AG04450 (cell line): ENCODE measurements around the gene HORMAD2. TPM values are rescaled to one million over a fixed set of nuclear protein-coding genes. Genes with fewer than 3 reads are reported as not detected.

Source experiments
- CTCF ChIA-PET: fragments of 300-600, 350-600 bp; formaldehyde crosslinking; extraction: SDS; loops from one replicate; lab custom pipeline; 2022; ENCODE audit warnings: antibody characterized with exemption, inconsistent platforms; lab: Charles Lee
- POLR2A ChIA-PET: fragments of 350-600 bp; formaldehyde crosslinking; extraction: SDS; loops from one replicate; lab custom pipeline; 2021; ENCODE audit warnings: antibody characterized with exemption, inconsistent platforms; lab: Yijun Ruan, JAX
- DNase-seq: peaks from one replicate; pipeline ENCODE4 v3.0.0-alpha.2; 2011; ENCODE audit warnings: low read depth, low spot score
- H3K27ac ChIP-seq: one replicate; pipeline ENCODE4 v1.5.1; 2012; ENCODE audit warnings: low read depth, low read length, control low read depth
- H3K27me3 ChIP-seq: one replicate; pipeline ENCODE4 v1.6.0; 2012; ENCODE audit warnings: low read length; ENCODE audit not compliant: control insufficient read depth, insufficient read depth
- H3K4me3 ChIP-seq: 2 replicates; pipeline ENCODE4 v1.5.1; 2011; ENCODE audit warnings: mild to moderate bottlenecking, low read depth, low read length, control low read depth
- H3K9me3 ChIP-seq: 2 replicates; pipeline ENCODE4 v1.5.1; 2012; ENCODE audit warnings: low read length; ENCODE audit not compliant: control insufficient read depth, insufficient read depth
- CTCF ChIP-seq: IDR thresholded peaks from 2 replicates; pipeline ENCODE4 v1.5.1; 2011; ENCODE audit warnings: low read depth, low read length, control low read depth, inconsistent platforms
- polyA plus RNA-seq: library from polyadenylated mRNA; depleted of rRNA; stranded (reverse); fragments of >200 nt; gene quantifications from 2 replicates; pipeline ENCODE4 v1.2.3, GENCODE V29; 2011

The HORMAD2 gene
- polyA plus RNA-seq, 1 experiment: not detected

GRCh38 chr22:30185549-30185948 lies 105.3 kb downstream of the HORMAD2 start:
- H3K27ac ChIP-seq: no peak overlapping the region
- POLR2A ChIA-PET: interaction anchor here (1.0 to 1.6 kb wide), 4 partner anchors 10 to 23 kb away, joined by 4 to 13 read pairs (median 5); no protein-coding TSS in a partner anchor
- no peak overlapping the region for H3K4me3 ChIP-seq
- TF ChIP-seq CTCF: no peak
- H3K9me3 ChIP-seq: no peaks in the 10 kb centered on the region
- H3K27me3 ChIP-seq: no peaks in the 10 kb centered on the region
- no peak for DNase-seq
- CTCF ChIA-PET: interaction anchor here (1.2 to 1.6 kb wide), 3 partner anchors 10 to 77 kb away, joined by 3 to 10 read pairs (median 7); no protein-coding TSS in a partner anchor

- POLR2A ChIA-PET: interaction anchor here (1.0 to 1.6 kb wide), 4 partner anchors 10 to 23 kb away, joined by 4 to 13 read pairs (median 5); no protein-coding TSS in a partner anchor
Measured at GRCh38 chr22:30186041-30186440, 105.8 kb downstream of the HORMAD2 start.

GRCh38 chr22:30186510-30186909 lies 106.2 kb downstream of the HORMAD2 start:
- no peaks in the 10 kb centered on the region for H3K9me3 ChIP-seq
- DNase-seq: no peak
- H3K27ac ChIP-seq: no peak overlapping the region
- H3K4me3 ChIP-seq: no peak overlapping the region
- POLR2A ChIA-PET: no interaction called here
- CTCF ChIA-PET: interaction anchor here (0.7 to 1.6 kb wide), 3 partner anchors 9 to 70 kb away, joined by 3 to 10 read pairs (median 3); no protein-coding TSS in a partner anchor
- no peaks in the 10 kb centered on the region for H3K27me3 ChIP-seq
- TF ChIP-seq CTCF: no peak

More at GRCh38 chr22:30186041-30186440, 105.8 kb downstream of the HORMAD2 start:
- H3K27ac ChIP-seq: no peak overlapping the region
- TF ChIP-seq CTCF: no peak
- CTCF ChIA-PET: interaction anchor here (0.7 to 1.6 kb wide), 4 partner anchors 9 to 78 kb away, joined by 3 to 10 read pairs (median 5); no protein-coding TSS in a partner anchor
- H3K9me3 ChIP-seq: no peaks in the 10 kb centered on the region
- no peak overlapping the region for H3K4me3 ChIP-seq
- DNase-seq: no peak
- no peaks in the 10 kb centered on the region for H3K27me3 ChIP-seq

- no peak for TF ChIP-seq CTCF
- H3K4me3 ChIP-seq: no peak overlapping the region
- POLR2A ChIA-PET: no interaction called here
Measured at GRCh38 chr22:30187094-30187493, 106.8 kb downstream of the HORMAD2 start.

More at GRCh38 chr22:30187094-30187493, 106.8 kb downstream of the HORMAD2 start:
- DNase-seq: no peak
- CTCF ChIA-PET: no interaction called here
- H3K27ac ChIP-seq: no peak overlapping the region
- no peaks in the 10 kb centered on the region for H3K27me3 ChIP-seq
- H3K9me3 ChIP-seq: no peaks in the 10 kb centered on the region
